Transverse colon (tissue), 3 donors: ENCODE measurements around the gene RUFY4.

ENCODE experiments used
- CTCF ChIP-seq, 5 experiments: fragments of 200-600 bp in 3 of 5; fragments of 450-650 bp in 2 of 5; sonication (generic) in 3 of 5; IDR thresholded peaks; 1 replicate in 2 of 5; 2 replicates in 3 of 5; pipeline ENCODE4 v1.5.1; 2016 to 2017; ENCODE audit warnings: antibody characterized with exemption in 5 of 5, inconsistent platforms in 3 of 5, mild to moderate bottlenecking in 2 of 5, moderate library complexity in 1 of 5
- EP300 ChIP-seq: sonication (generic); formaldehyde crosslinking; IDR thresholded peaks from one replicate; pipeline ENCODE4 v1.6.1; 2017; ENCODE audit warnings: antibody characterized with exemption, low read depth

GRCh38 chr2:218072478-218073024 is 3.5 kb downstream of the RUFY4 start:
- TF ChIP-seq CTCF (IDR thresholded peaks at IDR 0.05), result no peak
- TF ChIP-seq EP300, result no peak
